Body of pancreas (tissue), 4 donors: ENCODE data around the gene EML3. TPM values are rescaled to one million over a fixed set of nuclear protein-coding genes. Genes with fewer than 3 reads are reported as not detected.

Experiments used
- ATAC-seq: fragments of 150-250 bp; one replicate; pipeline ENCODE4 v1.9.1; 2016
- DNase-seq, 4 donors: peaks; one replicate each; pipeline ENCODE4 v3.0.0-alpha.2; 2019
- H3K27ac ChIP-seq, 4 donors: fragments of 200-600 bp; sonication (generic); 1 replicate in 3 of 4; 2 replicates in 1 of 4; pipeline versions ENCODE4 v1.5.1 to v1.6.1; 2016 to 2019; ENCODE audit warnings: mild to moderate bottlenecking in 1 of 4, mixed read lengths in 1 of 4, moderate library complexity in 1 of 4
- H3K27me3 ChIP-seq, 2 donors: fragments of 200-600 bp; sonication (generic); one replicate each; pipeline ENCODE4 v1.6.0; 2016; ENCODE audit warnings: mild to moderate bottlenecking in 1 of 2
- H3K36me3 ChIP-seq, 2 donors: fragments of 200-600 bp; sonication (generic); replicated peaks in 1 of 2; 2 replicates each; pipeline ENCODE4 v1.5.1; 2016; ENCODE audit warnings: low read depth in 2 of 2; ENCODE audit not compliant: insufficient read depth in 1 of 2
- H3K4me1 ChIP-seq: fragments of 200-600 bp; sonication (generic); one replicate; pipeline ENCODE4 v1.6.0; 2016
- H3K4me3 ChIP-seq, 2 donors: fragments of 200-600 bp; sonication (generic); 1 replicate in 1 of 2; 2 replicates in 1 of 2; pipeline ENCODE4 v1.5.1; 2016 to 2019
- H3K9me3 ChIP-seq, 3 donors: fragments of 200-600 bp; sonication (generic); 1 replicate in 2 of 3; 2 replicates in 1 of 3; pipeline ENCODE4 v1.5.1; 2016
- CTCF ChIP-seq, 7 experiments: fragments of 450-650 bp in 4 of 7; fragments of 200-600 bp in 3 of 7; sonication (generic) in 3 of 7; IDR thresholded peaks; one replicate each; pipeline ENCODE4 v1.5.1; 2016 to 2019; ENCODE audit warnings: antibody characterized with exemption in 7 of 7
- POLR2A ChIP-seq, 3 donors: fragments of 450-650 bp; IDR thresholded peaks; one replicate each; pipeline ENCODE4 v1.6.1; 2016; ENCODE audit warnings: antibody characterized with exemption in 3 of 3, mild to moderate bottlenecking in 2 of 3
- WGBS, 2 donors: methylation state at CpG; one replicate each; pipeline ENCODE4 v1.1.5; 2017; 5-methylcytosine and 5-hydroxymethylcytosine counted together
- intact Hi-C: fragments of 100-400 bp; cut with DNase I; formaldehyde crosslinking; loops from one replicate; pipeline ENCODE4 v1.15.1; 2023
- total RNA-seq, 2 donors: library from RNA; depleted of rRNA; stranded (reverse); fragments of >200 nt; gene quantifications; one replicate each; pipeline ENCODE4 v1.1.0, GENCODE V29; 2016

EML3 gene
- total RNA-seq, 2 donors from 2014 or later: 31.4 to 69.9 TPM

GRCh38 chr11:62600367-62601121, 12.0 kb downstream of the EML3 start:
- 2 to 3% methylated on average over 21 to 26 of the region's 26 CpGs for WGBS, 2 donors
- Histone ChIP-seq H3K27me3 (no peaks in the 10 kb centered on the region), H3K9me3 (no peaks in the 10 kb centered on the region), H3K4me1 (peaks cover 34% of the 10 kb centered on the region), H3K4me3 (peak overlapping the region; percentile 61 to 91), H3K27ac (peak overlapping the region; percentile 84 to 97 (median 90)), H3K36me3 (peaks cover under 1 to 14% of the 10 kb centered on the region in 2 donors)
- DNase-seq: no peak
- intact Hi-C loops: no loop called here
- no peak for ATAC-seq
- TF ChIP-seq CTCF (IDR thresholded peaks at IDR 0.05) (no peak), POLR2A (IDR thresholded peaks at IDR 0.05) (no peak)

GRCh38 chr11:62599901-62600300, 12.7 kb downstream of the EML3 start:
- H3K9me3 ChIP-seq: no peaks in the 10 kb centered on the region
- peaks cover 7 to 17% of the 10 kb centered on the region in 2 donors for H3K36me3 ChIP-seq
- intact Hi-C loops: no loop called here
- no peak for ATAC-seq
- TF ChIP-seq POLR2A (IDR thresholded peaks at IDR 0.05) (no peak), CTCF (IDR thresholded peaks at IDR 0.05) (no peak)
- no peaks in the 10 kb centered on the region for H3K27me3 ChIP-seq
- no peak for DNase-seq
- peaks cover 34% of the 10 kb centered on the region for H3K4me1 ChIP-seq
- no peak overlapping the region for H3K4me3 ChIP-seq
- H3K27ac ChIP-seq: peak overlapping the region in 2 of 4 donors; percentile 28 to 44
- WGBS, 2 donors: 58 to 78% methylated on average over 5 of the region's 5 CpGs

GRCh38 chr11:62599069-62599696, 13.4 kb downstream of the EML3 start:
- intact Hi-C loops: no loop called here
- Histone ChIP-seq H3K4me3 (no peak overlapping the region), H3K36me3 (peaks cover 7 to 21% of the 10 kb centered on the region in 2 donors), H3K27me3 (no peaks in the 10 kb centered on the region), H3K27ac (peak overlapping the region in 2 of 4 donors; percentile 28 to 44), H3K9me3 (no peaks in the 10 kb centered on the region), H3K4me1 (peaks cover 34% of the 10 kb centered on the region)
- peak; percentile 7 for ATAC-seq
- DNase-seq: peak; percentile 70 to 93 (median 79)
- WGBS, 2 donors: 39 to 57% methylated on average over 6 to 7 of the region's 7 CpGs
- TF ChIP-seq CTCF (IDR thresholded peaks at IDR 0.05) (no peak), POLR2A (IDR thresholded peaks at IDR 0.05) (no peak)

- WGBS, 2 donors: 78 to 86% methylated on average over 8 of the region's 8 CpGs
- H3K9me3 ChIP-seq: no peaks in the 10 kb centered on the region
- H3K4me3 ChIP-seq: no peak overlapping the region
- peaks cover 35% of the 10 kb centered on the region for H3K4me1 ChIP-seq
- ATAC-seq (no peak), DNase-seq (no peak)
- intact Hi-C loops: no loop called here
- H3K27ac ChIP-seq: no peak overlapping the region
- TF ChIP-seq POLR2A (IDR thresholded peaks at IDR 0.05): no peak
- no peak for TF ChIP-seq CTCF (IDR thresholded peaks at IDR 0.05)
- H3K36me3 ChIP-seq: peaks cover 7 to 21% of the 10 kb centered on the region in 2 donors
- H3K27me3 ChIP-seq: no peaks in the 10 kb centered on the region
Observed at GRCh38 chr11:62595124-62595523, 17.5 kb downstream of the EML3 start.
